Measurements from ENCODE around the gene PLIN4. TPM values are rescaled to one million over a fixed set of nuclear protein-coding genes. Genes with fewer than 3 reads are reported as not detected.

The PLIN4 gene
- total and polyA plus RNA-seq, 10 of the 15 experiments (the other 5 are each of a cell fraction or from before 2014, with no cell fraction given): 0.01 to 0.11 (median 0.05) TPM; not detected in 2

DNA sequence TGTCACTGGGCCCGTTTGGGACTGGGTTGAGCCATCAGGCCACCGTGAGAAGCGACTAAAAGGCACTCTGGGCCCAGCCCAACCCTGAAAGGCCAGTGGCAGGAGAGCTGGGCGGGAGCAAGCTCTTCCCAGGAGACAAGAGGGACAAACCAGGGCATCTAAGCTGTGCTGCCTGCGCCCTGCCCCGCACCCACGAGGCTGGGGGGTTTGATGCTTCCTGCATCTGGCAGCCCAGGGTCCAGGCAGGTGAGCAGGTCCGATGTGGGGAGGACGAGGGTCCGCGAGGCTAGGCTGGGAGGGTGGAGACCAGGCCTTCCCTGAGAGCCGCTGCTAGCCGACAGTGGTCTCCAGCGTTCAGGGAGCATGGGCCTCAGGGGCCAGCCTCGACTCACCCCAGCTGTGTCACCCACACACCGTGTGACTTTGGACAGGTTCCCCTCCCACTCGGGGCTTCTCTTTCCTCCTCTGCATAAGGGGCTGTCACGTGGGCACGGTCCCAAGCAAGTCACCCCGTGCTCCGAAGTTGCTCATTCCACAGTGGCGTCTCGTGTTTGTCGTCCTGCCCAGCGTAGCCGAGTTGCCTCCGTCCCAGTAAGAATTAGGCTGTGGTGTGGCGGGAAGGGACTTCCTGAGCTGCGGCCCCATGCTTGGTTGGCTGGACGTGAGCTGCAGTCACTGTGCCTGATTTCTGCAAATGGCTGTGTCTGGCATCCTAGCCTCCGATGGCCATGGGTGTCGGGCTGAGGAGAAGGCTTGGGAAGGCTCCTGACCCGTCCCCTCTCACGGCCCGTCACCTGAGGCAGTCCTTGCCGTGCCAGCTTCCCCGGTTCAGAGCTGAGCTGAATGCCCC is 15.8 kb downstream of the PLIN4 start:
- Histone ChIP-seq H3K4me3 (no peak overlapping the region), H3K36me3 (ENCODE audit: control insufficient read depth in 2 of 2, insufficient read depth in 2 of 2, low read length in 1 of 2) (peaks cover 0 to 2% of the 10 kb centered on the region in 2 experiments; a peak in 2 of 4 replicates)
- no peak for FAIRE-seq

More for the DNA sequence above, 15.8 kb downstream of the PLIN4 start:
- Histone ChIP-seq H3K79me2 (ENCODE audit: control insufficient read depth, insufficient read depth, low read length) (no peaks in the 10 kb centered on the region), H2AFZ (ENCODE audit: control insufficient read depth, low read depth, low read length) (no peak overlapping the region), H3K27me3 (replicated peaks in 1 of 2; ENCODE audit: control insufficient read depth in 2 of 2, insufficient read depth in 2 of 2, low read length in 1 of 2) (no peaks in the 10 kb centered on the region), H3K9me3 (replicated peaks; ENCODE audit: control insufficient read depth, insufficient read depth, low read length) (no peaks in the 10 kb centered on the region), H3K4me1 (ENCODE audit: control insufficient read depth, insufficient read depth, low read length) (no peaks in the 10 kb centered on the region), H3K27ac (ENCODE audit: control insufficient read depth, insufficient read depth) (no peak overlapping the region), H3K9ac (ENCODE audit: control insufficient read depth, insufficient read depth, low read length) (no peak overlapping the region), H3K4me2 (ENCODE audit: control insufficient read depth, insufficient read depth) (no peak overlapping the region), H4K20me1 (ENCODE audit: control insufficient read depth, insufficient read depth) (no peaks in the 10 kb centered on the region)
- ATAC-seq (no peak), DNase-seq (ENCODE audit: low read depth, low spot score) (no peak)
- WGBS (ENCODE audit: insufficient coverage, insufficient replicate concordance, low lambda C conversion rate, missing lambda C conversion rate): 87% methylated on average over 37 of the region's 37 CpGs
- ChIA-PET CTCF (no interaction called here), POLR2A (interaction anchor here (0.6 kb wide), 1 partner anchor 252 kb away, joined by 3 read pairs; no protein-coding TSS in a partner anchor), SMC1A (ENCODE audit: uncharacterized antibody, unreplicated experiment) (no interaction called here), RAD21 (ENCODE audit: unreplicated experiment) (no interaction called here)
- TF ChIP-seq ZSCAN29 (IDR thresholded peaks at IDR 0.05) (no peak), EZH2 (IDR thresholded peaks at IDR 0.05; ENCODE audit: borderline replicate concordance, control insufficient read depth, low read depth, low read length) (no peak), PKNOX1 (IDR thresholded peaks at IDR 0.05) (no peak), ZZZ3 (IDR thresholded peaks at IDR 0.05; ENCODE audit: control insufficient read depth, insufficient read length, low read depth) (no peak), LARP7 (IDR thresholded peaks at IDR 0.05) (no peak), PBX3 (IDR thresholded peaks at IDR 0.05; ENCODE audit: insufficient replicate concordance, low read depth, low read length) (no peak)
- TF ChIP-seq, protein P1, sequence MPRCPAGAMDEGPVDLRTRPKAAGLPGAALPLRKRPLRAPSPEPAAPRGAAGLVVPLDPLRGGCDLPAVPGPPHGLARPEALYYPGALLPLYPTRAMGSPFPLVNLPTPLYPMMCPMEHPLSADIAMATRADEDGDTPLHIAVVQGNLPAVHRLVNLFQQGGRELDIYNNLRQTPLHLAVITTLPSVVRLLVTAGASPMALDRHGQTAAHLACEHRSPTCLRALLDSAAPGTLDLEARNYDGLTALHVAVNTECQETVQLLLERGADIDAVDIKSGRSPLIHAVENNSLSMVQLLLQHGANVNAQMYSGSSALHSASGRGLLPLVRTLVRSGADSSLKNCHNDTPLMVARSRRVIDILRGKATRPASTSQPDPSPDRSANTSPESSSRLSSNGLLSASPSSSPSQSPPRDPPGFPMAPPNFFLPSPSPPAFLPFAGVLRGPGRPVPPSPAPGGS (IDR thresholded peaks at IDR 0.05; ENCODE audit: borderline replicate concordance, insufficient read depth, low read depth, low read length, poor library complexity, severe bottlenecking): no peak
- no TSS peak for BruUV-seq (replicated peaks)
- intact Hi-C loops (cut with micrococcal nuclease; ENCODE audit: unreplicated experiment) (no loop called here), in situ Hi-C loops (cut with MboI) (no loop called here)
